Stimulated activated CD8-positive, alpha-beta memory T cell treated with anti-CD3 and anti-CD28 coated beads, Interleukin-15, amount 100 ng/mL, for 24 hours (primary cell): ENCODE data around the gene SLC16A7.

ENCODE experiments used
- DNase-seq: peaks from one replicate; pipeline ENCODE4 v3.0.0-alpha.2; 2020; ENCODE audit warnings: low read depth

The SLC16A7 gene

DNA sequence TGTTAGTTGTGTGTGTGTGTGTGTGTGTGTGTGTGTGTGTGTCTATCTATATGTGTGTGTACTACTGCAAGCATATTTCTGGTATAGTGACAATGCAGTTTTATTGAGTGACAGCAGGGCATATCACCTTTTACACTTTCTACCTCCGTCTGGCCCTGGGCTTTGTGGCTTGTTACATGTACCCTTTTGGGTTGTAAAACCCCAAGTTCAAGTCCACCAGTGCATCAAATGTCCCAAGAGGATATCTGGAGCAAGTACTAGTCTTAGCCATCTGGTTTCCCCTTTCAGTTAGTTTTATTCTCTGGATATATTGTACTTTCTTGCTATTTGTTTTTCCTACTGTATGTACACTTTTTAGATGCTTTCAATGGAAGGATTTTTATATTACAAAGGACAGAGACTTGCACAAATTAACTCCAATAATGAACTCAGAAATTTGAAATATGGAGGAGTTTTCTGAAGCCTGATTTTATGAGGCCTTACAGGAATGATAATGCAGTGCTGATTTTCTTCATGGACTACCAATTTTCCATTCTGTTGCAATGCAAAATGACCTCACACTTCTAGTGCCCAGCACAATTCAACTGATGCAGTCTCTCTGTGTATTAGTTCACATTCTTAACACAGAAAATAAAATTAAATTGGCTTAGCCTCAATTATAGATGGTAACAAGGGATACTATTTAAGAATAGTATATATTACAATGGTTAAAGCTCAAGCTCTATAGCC lies 29.1 kb downstream of the SLC16A7 start:
- no peak for DNase-seq

DNA sequence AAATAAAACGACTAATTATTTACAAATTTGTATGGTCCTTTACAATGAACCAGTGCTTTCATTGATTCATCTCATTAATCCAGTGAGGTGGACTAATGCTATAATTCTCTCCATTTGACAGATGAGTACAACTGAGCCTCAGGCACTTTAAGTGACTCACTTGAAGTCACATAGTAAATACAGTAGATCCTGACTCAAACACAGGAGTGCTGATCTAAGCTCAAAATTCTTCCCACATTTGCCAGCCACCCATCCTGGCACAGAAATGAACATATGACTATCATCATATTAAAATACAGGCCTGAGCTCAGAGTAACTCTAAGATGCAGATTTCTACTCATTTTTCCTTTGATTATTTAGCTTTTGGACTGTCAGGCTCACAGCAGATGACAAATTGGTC lies 30.6 kb downstream of the SLC16A7 start:
- no peak for DNase-seq

DNA sequence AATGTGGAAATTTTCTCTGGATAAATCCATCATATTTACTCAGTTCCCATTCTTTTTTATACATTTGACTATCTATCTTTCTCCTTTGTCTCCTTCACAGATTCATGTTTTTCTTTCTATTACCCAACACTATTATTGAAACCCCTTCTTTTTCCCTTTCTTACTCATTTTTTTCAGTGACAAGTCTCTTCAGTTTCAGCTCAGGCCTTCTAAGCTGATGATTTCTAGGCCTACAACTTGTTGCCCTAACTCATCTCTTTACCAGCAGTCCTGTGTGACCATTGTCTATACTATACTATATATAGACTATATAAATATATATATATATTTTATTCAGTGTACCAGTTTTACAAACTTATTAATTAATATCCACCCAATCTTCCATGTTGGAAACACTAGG lies 31.8 kb downstream of the SLC16A7 start:
- no peak for DNase-seq

DNA sequence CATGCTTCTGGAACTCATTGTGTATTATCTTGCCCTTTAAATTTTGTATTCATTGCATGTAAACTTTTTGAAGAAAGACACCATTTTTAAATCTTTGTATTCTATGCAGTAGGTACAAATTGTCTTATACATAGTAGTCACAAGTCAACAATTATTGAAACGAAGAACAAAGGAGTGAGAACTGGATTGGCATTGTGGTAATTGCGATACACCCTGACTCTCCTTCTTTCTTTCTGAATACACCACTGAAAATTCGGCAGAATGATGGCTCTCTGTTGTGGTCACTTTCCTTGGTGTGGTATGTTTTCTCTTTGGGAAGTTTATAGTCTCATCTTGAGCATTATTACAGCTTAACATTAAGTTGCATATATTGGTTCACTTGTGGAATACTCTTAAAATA lies 34.1 kb downstream of the SLC16A7 start:
- DNase-seq, result no peak

DNA sequence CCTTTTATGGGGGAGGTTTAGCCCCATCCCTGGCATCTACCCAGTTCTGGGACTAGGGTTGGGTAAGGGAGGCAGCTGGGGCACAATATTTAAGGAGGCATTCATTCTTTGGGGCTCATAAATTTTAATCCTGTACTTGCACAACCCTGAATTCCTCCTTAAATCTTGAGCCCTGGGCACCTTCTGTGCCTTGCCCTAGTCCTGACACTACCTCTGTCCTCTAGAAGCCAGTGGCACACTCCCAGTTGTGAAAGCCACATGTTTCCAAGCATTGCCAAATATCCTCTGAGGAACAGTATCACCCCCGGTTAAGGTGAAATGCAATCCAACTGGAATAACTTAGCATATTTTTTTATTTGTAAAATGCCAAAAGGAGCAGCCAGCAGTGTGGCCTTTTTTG lies 36.6 kb downstream of the SLC16A7 start:
- no peak for DNase-seq

DNA sequence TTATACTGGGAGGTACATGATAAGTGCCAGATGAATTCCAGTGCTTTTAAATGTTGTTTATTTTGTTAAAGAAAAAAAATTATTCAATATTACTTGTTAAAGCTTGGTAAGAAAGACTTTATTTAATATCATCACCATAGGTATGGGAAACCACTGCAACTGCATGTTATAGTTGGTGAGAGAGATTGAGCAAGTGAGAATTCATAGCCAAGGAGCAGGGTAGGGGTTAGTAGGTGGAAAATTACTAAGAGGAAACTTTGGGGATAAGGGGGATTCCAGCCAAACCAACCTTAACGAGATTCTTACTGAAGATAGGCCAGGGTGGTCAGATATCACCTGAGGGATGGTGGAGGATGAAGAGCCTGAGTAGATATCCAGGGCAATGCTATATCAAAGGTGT lies 38.4 kb downstream of the SLC16A7 start:
- no peak for DNase-seq

DNA sequence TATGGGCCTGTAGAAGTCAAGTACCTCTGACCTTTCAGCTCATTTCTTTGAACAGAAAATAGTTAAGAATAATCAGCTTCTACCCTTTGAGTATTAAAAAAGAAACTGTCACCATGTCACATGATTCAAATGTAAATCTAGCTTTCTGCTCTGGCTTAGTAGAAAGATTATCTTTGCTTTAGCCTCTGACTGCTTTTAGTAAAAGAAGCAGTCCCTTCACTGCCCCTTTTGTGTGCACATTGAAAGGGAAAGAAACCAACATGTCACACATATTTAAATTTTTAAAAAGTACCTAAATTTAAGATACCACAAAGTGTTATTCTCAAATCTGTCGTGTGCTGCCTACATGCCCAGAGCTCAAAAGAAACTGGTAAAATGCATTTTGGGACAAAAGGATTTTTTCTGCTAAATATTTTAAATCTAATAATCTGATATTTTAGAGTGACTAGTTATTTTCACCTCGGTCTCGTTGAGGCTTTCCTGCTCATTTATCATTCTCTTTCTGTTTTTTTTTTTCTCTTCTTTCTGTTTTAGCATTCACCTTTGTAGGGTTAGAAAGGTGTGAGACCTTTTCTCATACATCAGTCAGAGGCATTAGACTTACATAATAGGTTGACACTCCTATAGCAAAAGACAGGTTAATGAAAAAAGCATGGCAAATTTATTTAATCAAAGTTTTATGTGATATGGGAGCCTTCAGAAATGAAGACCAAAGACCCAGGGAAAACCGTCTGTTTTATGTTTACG lies 41.3 kb downstream of the SLC16A7 start:
- DNase-seq, result no peak

DNA sequence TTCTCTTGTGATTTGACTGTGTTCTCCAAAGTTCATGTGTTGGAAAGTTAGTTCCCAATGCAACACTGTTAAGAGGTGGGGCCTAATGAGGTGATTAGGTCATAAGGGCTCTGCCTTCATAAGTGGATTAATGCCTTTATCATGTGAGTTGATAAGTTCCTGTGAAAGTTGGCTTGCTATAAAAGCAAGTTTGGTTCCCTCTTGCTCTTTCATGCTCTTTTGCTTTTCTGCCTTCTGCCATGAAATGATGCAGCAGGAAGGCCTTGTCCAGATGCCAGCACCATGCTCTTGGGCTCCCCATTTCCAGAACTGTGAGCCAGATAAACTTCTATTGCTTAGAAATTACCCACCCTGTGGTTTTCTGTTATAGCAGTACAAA lies 41.9 kb downstream of the SLC16A7 start:
- DNase-seq, result no peak

DNA sequence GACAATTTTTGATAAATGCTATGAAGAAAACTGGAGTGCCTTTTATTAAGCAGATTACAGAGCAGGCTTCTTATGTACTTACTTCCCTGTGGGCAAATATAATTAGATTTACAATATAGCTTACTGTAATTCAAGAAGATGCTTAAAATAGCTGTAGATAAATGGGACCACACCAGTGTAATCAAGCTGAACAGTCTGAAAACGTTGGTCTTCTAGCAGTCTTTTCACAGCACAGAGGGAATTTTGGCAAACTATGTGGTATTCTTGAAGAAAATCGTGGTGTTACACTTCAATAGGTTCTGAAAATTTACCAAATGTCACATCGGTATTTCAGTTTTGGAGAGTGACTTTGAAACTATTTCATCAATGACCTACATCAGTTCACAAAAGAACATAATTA lies 47.7 kb downstream of the SLC16A7 start:
- no peak for DNase-seq

- no peak for DNase-seq
Measured at GRCh38 chr12:59645242-59645641, 49.4 kb downstream of the SLC16A7 start.

DNA sequence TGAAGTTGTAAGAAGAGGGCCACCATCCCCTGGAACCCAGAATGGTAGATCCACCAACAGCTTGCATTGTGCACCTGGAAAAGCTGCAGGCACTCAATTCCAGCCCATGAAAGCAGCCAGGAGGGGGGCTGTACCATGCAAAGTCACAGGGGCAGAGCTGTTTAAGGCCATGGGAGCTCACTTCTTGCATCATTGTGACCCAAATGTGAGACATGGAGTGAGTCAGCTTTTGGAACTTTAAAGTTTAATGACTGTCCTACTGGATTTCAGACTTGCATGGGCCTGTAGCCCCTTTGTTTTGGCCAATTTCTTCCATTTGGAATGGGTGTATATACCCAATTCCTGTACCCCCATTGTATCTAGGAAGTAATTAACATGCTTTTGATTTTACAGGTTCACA lies 50.8 kb downstream of the SLC16A7 start:
- DNase-seq, result no peak

GRCh38 chr12:59649203-59649602 lies 53.4 kb downstream of the SLC16A7 start:
- no peak for DNase-seq

- DNase-seq, result no peak
Measured at GRCh38 chr12:59650588-59651228, 54.9 kb downstream of the SLC16A7 start.

DNA sequence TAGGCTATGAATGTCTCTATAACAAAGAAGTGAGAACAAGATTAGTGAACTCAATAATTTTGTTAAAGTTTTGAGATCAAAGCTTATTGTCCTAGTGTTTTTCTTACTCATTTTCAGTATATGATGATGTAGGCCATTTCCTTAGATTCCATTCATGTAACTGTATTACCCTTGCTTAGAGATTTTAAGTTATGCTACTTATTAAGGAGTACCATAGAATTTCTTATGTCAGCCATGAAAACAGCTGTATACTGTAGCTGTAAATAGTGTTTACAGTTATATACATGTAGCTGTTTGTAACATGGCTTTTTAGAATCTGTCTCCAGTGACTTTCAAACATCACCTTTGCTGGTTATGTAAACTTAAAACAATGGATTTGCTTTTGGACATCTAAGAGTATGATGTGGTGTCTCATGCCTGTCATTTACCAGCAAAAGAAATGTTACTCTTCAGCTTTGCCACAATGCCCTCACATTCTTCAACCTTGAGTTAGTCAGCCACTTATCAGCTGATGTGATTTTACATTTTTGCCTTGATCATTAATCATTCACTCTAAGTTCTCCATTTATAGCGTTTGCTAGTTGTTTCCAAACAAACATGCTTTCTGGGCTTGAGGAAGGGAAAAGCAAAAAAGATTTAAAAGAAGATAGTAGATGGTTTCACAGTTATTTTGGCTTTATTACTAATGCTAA lies 55.5 kb downstream of the SLC16A7 start:
- DNase-seq, result no peak

DNA sequence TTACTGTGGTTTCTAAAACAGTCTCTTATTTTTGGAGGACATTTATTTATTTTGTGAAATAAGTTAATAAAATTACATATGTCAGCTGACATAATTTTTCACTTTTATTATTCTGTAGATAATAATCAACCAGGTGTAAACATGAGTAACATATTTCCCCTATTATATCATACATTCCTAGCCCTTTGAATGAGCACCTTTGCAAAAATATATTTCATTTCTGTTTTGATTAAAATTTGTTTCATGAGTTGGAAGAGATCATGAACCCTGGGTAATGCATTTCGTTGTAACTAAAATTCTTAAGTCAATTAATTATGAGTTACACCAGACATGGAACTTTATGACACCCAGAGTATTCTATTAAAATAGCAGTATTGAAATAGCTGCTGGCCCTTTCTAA lies 56.3 kb downstream of the SLC16A7 start:
- no peak for DNase-seq

- no peak for DNase-seq
Measured at GRCh38 chr12:59654061-59654460, 58.2 kb downstream of the SLC16A7 start.

DNA sequence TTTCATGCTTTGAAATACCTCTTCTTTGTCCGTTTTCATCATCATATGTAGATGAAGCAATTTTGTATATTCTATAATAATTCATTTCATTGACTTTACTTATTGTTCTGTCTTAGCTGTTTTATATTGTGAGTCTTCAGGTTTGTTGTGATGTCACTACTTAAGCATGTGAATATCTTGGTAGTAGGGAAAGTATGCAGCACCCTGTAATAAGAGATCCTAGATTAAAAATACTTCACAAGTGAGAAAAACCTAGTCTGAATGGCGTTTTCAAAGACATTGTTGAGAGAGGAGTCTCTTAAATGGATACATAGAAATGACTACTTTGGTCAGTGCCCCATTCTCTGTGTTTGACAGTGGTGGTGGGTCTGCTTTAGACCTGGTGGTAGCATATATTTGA lies 61.4 kb downstream of the SLC16A7 start:
- DNase-seq, result no peak

DNA sequence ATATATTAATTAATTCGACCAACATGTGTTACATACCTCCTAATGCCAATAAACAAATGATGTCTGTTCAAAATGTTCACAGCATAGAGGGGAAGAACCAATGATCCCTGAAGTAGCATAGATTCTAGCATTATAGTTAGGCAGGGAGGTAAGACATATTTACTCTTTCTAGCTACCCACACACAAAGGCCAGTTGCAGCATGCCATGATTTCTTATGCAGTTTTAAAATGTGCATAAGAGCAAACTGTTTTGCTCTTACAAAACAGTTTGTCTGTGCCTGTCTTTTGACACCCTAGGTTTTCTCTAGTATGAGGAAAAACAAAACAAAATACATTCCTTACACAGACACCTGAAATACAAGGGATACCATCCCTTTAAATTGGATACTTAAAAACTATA lies 61.9 kb downstream of the SLC16A7 start:
- no peak for DNase-seq

DNA sequence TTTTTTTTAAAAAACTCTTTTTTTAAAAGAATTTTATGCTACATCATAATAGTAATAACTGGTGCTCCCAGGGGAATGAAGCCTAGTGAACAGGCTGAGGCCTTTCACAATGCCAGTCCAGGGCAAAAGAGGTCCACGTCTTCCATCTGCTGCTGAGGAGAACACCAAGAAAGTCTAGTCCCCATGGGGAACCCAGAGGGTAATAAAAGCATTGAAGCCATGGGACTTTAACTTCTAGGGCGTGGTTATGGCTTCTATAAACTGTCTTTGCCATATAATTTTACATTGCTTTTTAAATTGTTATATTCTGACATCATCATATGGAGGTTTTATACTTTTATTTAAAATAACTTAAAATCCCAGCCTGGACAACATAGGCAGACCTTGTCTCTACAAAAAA lies 64.3 kb downstream of the SLC16A7 start:
- DNase-seq, result no peak

DNA sequence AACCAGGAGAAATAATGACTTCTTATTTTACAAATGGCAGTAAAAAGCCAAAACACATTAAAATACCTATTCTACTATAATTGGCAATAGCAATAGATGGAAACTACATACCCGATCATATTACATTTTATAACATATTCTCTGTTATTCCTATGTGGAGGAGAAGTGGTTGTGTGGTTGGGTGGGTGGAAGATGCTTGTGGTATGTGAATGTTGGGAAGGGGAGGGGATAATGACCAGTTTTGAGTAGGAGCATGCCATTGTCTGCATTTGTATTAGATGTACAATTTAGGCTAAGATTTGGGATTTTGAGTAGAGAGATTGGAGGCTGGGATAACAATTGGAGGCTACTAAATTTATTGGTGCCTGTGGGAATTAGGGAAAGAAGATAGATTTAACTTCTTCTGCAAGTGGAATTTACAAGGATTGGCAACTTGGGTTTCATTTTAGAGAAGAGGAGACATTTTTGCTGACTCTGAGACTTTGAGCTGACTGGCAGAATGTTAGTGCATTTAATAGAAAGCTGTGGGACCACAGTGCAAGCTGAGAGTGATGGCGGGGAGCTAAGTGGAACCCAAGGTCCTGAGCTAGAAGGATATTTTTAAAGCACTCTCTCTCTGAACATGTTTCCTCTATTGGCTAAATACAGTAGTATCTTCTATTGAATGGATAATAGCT lies 65.2 kb downstream of the SLC16A7 start:
- DNase-seq, result no peak

- DNase-seq, result no peak
Measured at GRCh38 chr12:59664495-59664894, 68.7 kb downstream of the SLC16A7 start.

GRCh38 chr12:59665701-59666100 lies 69.9 kb downstream of the SLC16A7 start:
- DNase-seq, result no peak
